ENCODE data around the gene PROKR1. TPM values are rescaled to one million over a fixed set of nuclear protein-coding genes. Genes with fewer than 3 reads are reported as not detected.

PROKR1 gene
- total RNA-seq, 1 experiment from 2014 or later: not detected

DNA sequence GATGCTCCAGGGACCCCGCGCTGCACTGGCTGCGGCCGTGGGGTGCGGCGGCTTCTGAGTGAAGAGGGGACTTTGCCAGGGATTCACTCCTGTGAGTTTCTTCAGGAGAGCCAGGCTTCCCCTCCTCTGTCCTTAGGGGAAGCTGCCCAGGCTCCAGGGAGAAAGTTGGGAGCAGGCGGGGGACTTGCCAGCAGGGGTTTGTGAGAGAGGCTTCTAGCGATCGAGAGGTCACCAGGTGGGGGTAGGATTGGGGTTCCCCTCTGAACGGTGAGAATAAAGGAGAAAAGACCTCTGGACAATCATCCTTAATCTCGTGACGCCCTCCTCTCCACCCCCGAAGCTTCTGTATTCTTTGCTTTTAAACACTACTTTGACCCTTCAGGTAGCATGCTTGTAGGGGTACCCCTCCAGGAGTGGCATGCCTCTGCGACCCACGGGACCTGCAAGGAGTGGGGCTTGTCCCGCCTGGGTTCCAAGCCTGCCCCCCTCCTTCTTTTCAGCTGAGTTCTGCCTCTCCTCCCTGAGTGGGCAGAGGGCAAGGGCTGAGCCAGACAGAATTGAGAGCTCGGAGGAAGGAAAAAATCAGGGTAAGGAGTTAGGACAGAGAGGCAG, 601 bp downstream of the PROKR1 start:
- no peak overlapping the region for H2AFZ ChIP-seq (ENCODE audit: low read length)
- no peak overlapping the region for H3K9ac ChIP-seq (ENCODE audit: low read length)
- H3K4me3 ChIP-seq (ENCODE audit: low read length): no peak overlapping the region
- H3K79me2 ChIP-seq (ENCODE audit: low read length): no peaks in the 10 kb centered on the region
- H4K20me1 ChIP-seq (ENCODE audit: insufficient read depth, low read depth, low read length): no peaks in the 10 kb centered on the region
- H3K9me3 ChIP-seq (ENCODE audit: low read length): no peaks in the 10 kb centered on the region
- no peaks in the 10 kb centered on the region for H3K9me2 ChIP-seq (replicated peaks; ENCODE audit: insufficient read depth, low read length)
- no peaks in the 10 kb centered on the region for H3K36me3 ChIP-seq (ENCODE audit: insufficient read depth, low read length)
- H3K4me2 ChIP-seq (ENCODE audit: low read depth, low read length, poor library complexity, severe bottlenecking): no peak overlapping the region
- H3K27me3 ChIP-seq (ENCODE audit: low read length): no peaks in the 10 kb centered on the region
- H3K4me1 ChIP-seq (ENCODE audit: low read length): peaks cover 5% of the 10 kb centered on the region
- no peak for DNase-seq
- H3K27ac ChIP-seq (ENCODE audit: low read length): no peak overlapping the region

GRCh38 chr2:68645523-68645922, 2.1 kb downstream of the PROKR1 start:
- Histone ChIP-seq H2AFZ (ENCODE audit: low read length) (no peak overlapping the region), H4K20me1 (ENCODE audit: insufficient read depth, low read depth, low read length) (no peaks in the 10 kb centered on the region), H3K27ac (ENCODE audit: low read length) (no peak overlapping the region), H3K36me3 (ENCODE audit: insufficient read depth, low read length) (no peaks in the 10 kb centered on the region), H3K9ac (ENCODE audit: low read length) (no peak overlapping the region), H3K27me3 (ENCODE audit: low read length) (no peaks in the 10 kb centered on the region), H3K79me2 (ENCODE audit: low read length) (no peaks in the 10 kb centered on the region), H3K4me2 (ENCODE audit: low read depth, low read length, poor library complexity, severe bottlenecking) (no peak overlapping the region), H3K9me2 (replicated peaks; ENCODE audit: insufficient read depth, low read length) (no peaks in the 10 kb centered on the region), H3K4me1 (ENCODE audit: low read length) (peaks cover 5% of the 10 kb centered on the region), H3K4me3 (ENCODE audit: low read length) (no peak overlapping the region), H3K9me3 (ENCODE audit: low read length) (no peaks in the 10 kb centered on the region)
- no peak for DNase-seq

DNA sequence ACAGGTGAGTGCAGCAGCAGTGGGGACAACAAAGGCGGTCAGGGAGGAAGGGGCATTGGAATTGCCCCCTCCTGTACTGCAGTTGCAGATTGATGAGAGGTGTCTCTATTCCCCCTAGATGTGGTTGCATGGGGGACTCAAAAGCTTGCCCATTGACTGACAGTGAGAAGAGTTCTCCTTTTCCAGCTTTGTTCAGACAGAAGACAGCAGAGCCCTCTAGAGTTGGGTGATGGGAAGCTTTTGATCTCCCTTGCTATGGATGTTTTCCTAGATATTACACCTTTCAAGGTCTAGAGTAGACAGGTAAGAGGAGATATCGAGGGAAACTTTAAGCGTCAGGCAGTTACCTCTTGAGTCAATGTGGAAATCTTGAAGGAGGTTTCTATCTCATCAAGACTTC, 2.9 kb downstream of the PROKR1 start:
- Histone ChIP-seq H3K79me2 (ENCODE audit: low read length) (no peaks in the 10 kb centered on the region), H3K9me2 (replicated peaks; ENCODE audit: insufficient read depth, low read length) (no peaks in the 10 kb centered on the region), H3K4me3 (ENCODE audit: low read length) (no peak overlapping the region), H3K9me3 (ENCODE audit: low read length) (no peaks in the 10 kb centered on the region), H2AFZ (ENCODE audit: low read length) (no peak overlapping the region), H3K27me3 (ENCODE audit: low read length) (no peaks in the 10 kb centered on the region), H3K36me3 (ENCODE audit: insufficient read depth, low read length) (no peaks in the 10 kb centered on the region), H3K27ac (ENCODE audit: low read length) (no peak overlapping the region), H3K9ac (ENCODE audit: low read length) (no peak overlapping the region), H3K4me2 (ENCODE audit: low read depth, low read length, poor library complexity, severe bottlenecking) (no peak overlapping the region), H3K4me1 (ENCODE audit: low read length) (peaks cover 5% of the 10 kb centered on the region), H4K20me1 (ENCODE audit: insufficient read depth, low read depth, low read length) (no peaks in the 10 kb centered on the region)
- DNase-seq: peak; percentile 72

- H3K4me2 ChIP-seq (ENCODE audit: low read depth, low read length, poor library complexity, severe bottlenecking): no peak overlapping the region
- no peak overlapping the region for H3K9ac ChIP-seq (ENCODE audit: low read length)
- H3K9me3 ChIP-seq (ENCODE audit: low read length): no peaks in the 10 kb centered on the region
- no peaks in the 10 kb centered on the region for H3K36me3 ChIP-seq (ENCODE audit: insufficient read depth, low read length)
- no peaks in the 10 kb centered on the region for H3K79me2 ChIP-seq (ENCODE audit: low read length)
- H3K4me1 ChIP-seq (ENCODE audit: low read length): peaks cover 3% of the 10 kb centered on the region
- no peak overlapping the region for H3K4me3 ChIP-seq (ENCODE audit: low read length)
- H3K27ac ChIP-seq (ENCODE audit: low read length): no peak overlapping the region
- no peaks in the 10 kb centered on the region for H4K20me1 ChIP-seq (ENCODE audit: insufficient read depth, low read depth, low read length)
- no peak for DNase-seq
- H3K27me3 ChIP-seq (ENCODE audit: low read length): no peaks in the 10 kb centered on the region
- H2AFZ ChIP-seq (ENCODE audit: low read length): no peak overlapping the region
- H3K9me2 ChIP-seq (replicated peaks; ENCODE audit: insufficient read depth, low read length): no peaks in the 10 kb centered on the region
Observed at GRCh38 chr2:68650645-68651044, 7.3 kb downstream of the PROKR1 start.

DNA sequence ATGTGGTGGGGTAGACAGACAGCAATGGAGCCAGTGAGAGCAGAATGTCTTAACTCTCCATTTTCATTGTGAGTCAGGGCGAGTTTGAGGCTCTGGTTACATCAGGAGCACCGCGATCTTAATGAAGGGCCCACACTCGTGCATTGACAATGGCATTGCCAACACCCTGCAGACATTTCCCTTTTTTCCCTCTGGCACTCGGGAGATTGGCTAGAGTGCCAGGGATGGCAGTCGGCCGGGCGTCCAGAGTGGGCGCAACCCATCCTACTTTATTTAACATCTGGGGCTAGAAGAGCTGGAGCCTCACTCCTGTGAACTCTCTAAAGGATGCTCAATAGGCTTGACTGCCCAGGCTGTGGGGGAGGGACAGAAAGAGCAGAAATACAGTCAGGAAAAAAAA, 9.7 kb downstream of the PROKR1 start:
- Histone ChIP-seq H3K36me3 (ENCODE audit: insufficient read depth, low read length) (no peaks in the 10 kb centered on the region), H3K4me3 (ENCODE audit: low read length) (no peak overlapping the region), H3K4me1 (ENCODE audit: low read length) (peaks cover 3% of the 10 kb centered on the region; the same call in 1 of the 2 replicates), H2AFZ (ENCODE audit: low read length) (no peak overlapping the region), H3K9me2 (replicated peaks; ENCODE audit: insufficient read depth, low read length) (no peaks in the 10 kb centered on the region), H3K4me2 (ENCODE audit: low read depth, low read length, poor library complexity, severe bottlenecking) (no peak overlapping the region), H3K9me3 (ENCODE audit: low read length) (no peaks in the 10 kb centered on the region), H4K20me1 (ENCODE audit: insufficient read depth, low read depth, low read length) (no peaks in the 10 kb centered on the region), H3K79me2 (ENCODE audit: low read length) (no peaks in the 10 kb centered on the region), H3K27me3 (ENCODE audit: low read length) (no peaks in the 10 kb centered on the region), H3K9ac (ENCODE audit: low read length) (no peak overlapping the region), H3K27ac (ENCODE audit: low read length) (no peak overlapping the region)
- no peak for DNase-seq

DNA sequence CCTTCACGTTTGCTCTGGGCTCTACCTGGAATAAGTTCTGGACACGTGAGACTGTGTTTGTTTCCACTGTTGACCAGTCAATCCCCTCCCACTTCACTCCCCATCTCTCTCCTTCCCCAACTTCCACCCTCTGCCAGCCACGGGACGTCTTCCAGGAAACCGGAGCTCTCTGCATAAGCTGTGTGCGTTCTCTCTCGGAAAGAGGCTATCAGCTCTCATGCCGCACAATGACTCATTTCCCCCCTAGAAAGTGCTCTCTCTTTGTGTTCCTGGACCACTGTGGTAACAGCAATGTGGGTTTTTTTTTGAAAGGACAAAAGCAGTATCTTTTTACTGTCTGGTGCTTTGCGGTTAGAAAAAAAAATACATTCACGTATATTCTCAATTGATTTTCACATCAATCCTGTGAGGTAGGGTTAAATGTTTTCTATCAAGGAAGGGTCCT, 10.2 kb downstream of the PROKR1 start:
- no peak overlapping the region for H3K9ac ChIP-seq (ENCODE audit: low read length)
- no peak overlapping the region for H2AFZ ChIP-seq (ENCODE audit: low read length)
- peaks cover 3% of the 10 kb centered on the region; the same call in 1 of the 2 replicates for H3K4me1 ChIP-seq (ENCODE audit: low read length)
- no peak for DNase-seq
- no peaks in the 10 kb centered on the region for H3K36me3 ChIP-seq (ENCODE audit: insufficient read depth, low read length)
- no peak overlapping the region for H3K4me3 ChIP-seq (ENCODE audit: low read length)
- H4K20me1 ChIP-seq (ENCODE audit: insufficient read depth, low read depth, low read length): no peaks in the 10 kb centered on the region
- no peak overlapping the region for H3K27ac ChIP-seq (ENCODE audit: low read length)
- no peaks in the 10 kb centered on the region for H3K9me3 ChIP-seq (ENCODE audit: low read length)
- H3K9me2 ChIP-seq (replicated peaks; ENCODE audit: insufficient read depth, low read length): no peaks in the 10 kb centered on the region
- H3K4me2 ChIP-seq (ENCODE audit: low read depth, low read length, poor library complexity, severe bottlenecking): no peak overlapping the region
- no peaks in the 10 kb centered on the region for H3K27me3 ChIP-seq (ENCODE audit: low read length)
- no peaks in the 10 kb centered on the region for H3K79me2 ChIP-seq (ENCODE audit: low read length)

- Histone ChIP-seq H3K4me3 (ENCODE audit: low read length) (no peak overlapping the region), H3K79me2 (ENCODE audit: low read length) (no peaks in the 10 kb centered on the region), H3K9me3 (ENCODE audit: low read length) (no peaks in the 10 kb centered on the region), H3K27me3 (ENCODE audit: low read length) (no peaks in the 10 kb centered on the region), H3K9ac (ENCODE audit: low read length) (no peak overlapping the region), H3K9me2 (replicated peaks; ENCODE audit: insufficient read depth, low read length) (no peaks in the 10 kb centered on the region), H4K20me1 (ENCODE audit: insufficient read depth, low read depth, low read length) (no peaks in the 10 kb centered on the region), H2AFZ (ENCODE audit: low read length) (no peak overlapping the region), H3K27ac (ENCODE audit: low read length) (no peak overlapping the region), H3K4me1 (ENCODE audit: low read length) (peaks cover 21% of the 10 kb centered on the region), H3K36me3 (ENCODE audit: insufficient read depth, low read length) (no peaks in the 10 kb centered on the region), H3K4me2 (ENCODE audit: low read depth, low read length, poor library complexity, severe bottlenecking) (no peak overlapping the region)
- no peak for DNase-seq
Observed at GRCh38 chr2:68658266-68658665, 14.9 kb downstream of the PROKR1 start.

DNA sequence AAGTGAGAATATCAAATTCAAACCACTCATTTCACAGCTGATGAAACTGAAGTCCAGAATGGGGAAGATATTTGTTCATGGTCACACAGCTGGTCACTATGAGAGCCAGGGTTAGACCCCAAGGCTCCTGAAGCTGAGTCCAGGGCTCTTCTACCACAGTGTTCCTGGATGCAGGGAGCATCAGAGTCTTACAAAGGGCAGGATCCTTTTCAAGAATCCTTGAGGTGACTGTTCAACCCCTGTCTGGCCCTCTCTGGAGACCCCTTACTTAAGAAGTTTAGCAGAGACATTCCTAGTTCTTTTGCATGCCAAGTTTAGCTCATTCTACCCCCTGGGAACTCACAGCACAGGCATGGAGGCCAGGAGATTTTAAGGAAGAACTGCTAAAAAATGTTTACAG, 15.7 kb downstream of the PROKR1 start:
- H3K9me3 ChIP-seq (ENCODE audit: low read length): no peaks in the 10 kb centered on the region
- H3K27me3 ChIP-seq (ENCODE audit: low read length): no peaks in the 10 kb centered on the region
- H3K9ac ChIP-seq (ENCODE audit: low read length): no peak overlapping the region
- no peak overlapping the region for H3K4me2 ChIP-seq (ENCODE audit: low read depth, low read length, poor library complexity, severe bottlenecking)
- H3K4me1 ChIP-seq (ENCODE audit: low read length): peaks cover 20% of the 10 kb centered on the region
- H4K20me1 ChIP-seq (ENCODE audit: insufficient read depth, low read depth, low read length): no peaks in the 10 kb centered on the region
- H3K79me2 ChIP-seq (ENCODE audit: low read length): no peaks in the 10 kb centered on the region
- DNase-seq: no peak
- H3K4me3 ChIP-seq (ENCODE audit: low read length): no peak overlapping the region
- no peaks in the 10 kb centered on the region for H3K36me3 ChIP-seq (ENCODE audit: insufficient read depth, low read length)
- H3K9me2 ChIP-seq (replicated peaks; ENCODE audit: insufficient read depth, low read length): no peaks in the 10 kb centered on the region
- H2AFZ ChIP-seq (ENCODE audit: low read length): no peak overlapping the region
- no peak overlapping the region for H3K27ac ChIP-seq (ENCODE audit: low read length)
